ENCODE measurements around the gene TMEM178B.
"Not testable (repeated sequence)": the region's sequence is repeated elsewhere in the genome, so short reads cannot be mapped to it uniquely, and the experiment has no call there.

The TMEM178B gene

GRCh38 chr7:141312828-141313521 lies 239.1 kb downstream of the TMEM178B start:
- DNase-seq (ENCODE audit: low read depth) = no peak

DNA sequence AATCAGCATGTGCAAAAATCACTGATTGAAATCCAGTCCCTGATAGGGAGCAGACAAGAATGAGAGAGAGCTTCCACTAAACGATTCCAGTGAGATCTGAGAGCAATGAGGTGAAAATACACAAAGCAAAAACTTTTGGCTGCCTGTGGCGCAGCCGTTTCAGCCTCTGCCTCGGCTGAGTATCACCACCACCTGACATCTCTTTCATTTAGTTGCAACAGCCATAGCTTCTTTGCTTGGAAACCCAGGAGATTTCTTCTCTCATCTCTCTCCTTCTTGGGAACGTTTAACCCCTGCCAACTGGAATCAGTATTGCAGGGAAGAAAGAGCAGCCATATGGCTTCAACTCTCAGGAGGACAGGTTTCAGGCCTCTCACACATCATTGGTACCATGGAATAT lies 240.0 kb downstream of the TMEM178B start:
- DNase-seq (ENCODE audit: low read depth) = no peak

DNA sequence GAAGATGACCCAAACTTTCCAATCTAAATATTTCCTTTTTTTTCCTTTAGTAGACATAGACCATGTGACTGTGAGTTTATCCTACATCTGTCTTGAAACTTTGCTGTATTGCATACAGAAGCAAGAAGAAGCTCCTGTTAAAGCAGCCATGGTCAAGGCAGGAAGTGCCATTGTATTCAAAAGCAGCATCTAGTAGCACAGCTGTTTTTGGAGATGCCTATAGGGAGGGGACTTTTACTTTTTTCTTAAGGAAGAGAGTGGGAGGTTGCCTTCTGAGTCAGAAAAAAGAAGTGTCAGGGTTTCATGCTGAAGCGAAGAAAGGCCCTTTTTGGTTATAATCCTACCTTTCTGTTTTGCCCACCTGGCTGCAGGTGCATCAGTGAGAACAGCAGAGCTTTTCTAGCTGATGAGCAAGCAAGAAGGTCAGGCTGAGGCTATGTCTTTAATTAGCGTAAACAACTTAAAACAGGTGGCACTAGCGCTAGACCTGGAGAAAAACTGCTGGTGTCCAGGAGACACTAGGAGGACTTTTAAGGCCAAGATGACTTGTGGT lies 243.2 kb downstream of the TMEM178B start:
- no peak for DNase-seq (ENCODE audit: low read depth)

DNA sequence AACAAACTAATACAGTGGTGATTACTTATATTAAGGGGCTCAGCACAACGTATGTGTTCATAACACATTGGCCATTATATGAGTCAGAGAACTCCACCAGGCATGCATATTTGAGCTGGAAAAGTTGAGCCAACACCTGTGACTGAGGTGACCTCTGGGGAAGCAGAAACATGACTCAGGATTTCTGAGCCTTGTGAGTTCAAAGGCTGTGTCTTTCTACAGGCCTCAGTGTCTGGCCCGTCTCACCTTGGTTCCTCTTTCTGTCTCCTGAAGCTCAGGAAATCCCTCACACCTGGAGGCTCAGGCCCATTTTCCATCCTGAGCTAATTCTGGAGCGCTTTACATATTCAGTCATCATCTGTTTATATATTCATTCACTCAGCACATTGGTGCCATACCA lies 246.4 kb downstream of the TMEM178B start:
- no peak for DNase-seq (ENCODE audit: low read depth)

DNA sequence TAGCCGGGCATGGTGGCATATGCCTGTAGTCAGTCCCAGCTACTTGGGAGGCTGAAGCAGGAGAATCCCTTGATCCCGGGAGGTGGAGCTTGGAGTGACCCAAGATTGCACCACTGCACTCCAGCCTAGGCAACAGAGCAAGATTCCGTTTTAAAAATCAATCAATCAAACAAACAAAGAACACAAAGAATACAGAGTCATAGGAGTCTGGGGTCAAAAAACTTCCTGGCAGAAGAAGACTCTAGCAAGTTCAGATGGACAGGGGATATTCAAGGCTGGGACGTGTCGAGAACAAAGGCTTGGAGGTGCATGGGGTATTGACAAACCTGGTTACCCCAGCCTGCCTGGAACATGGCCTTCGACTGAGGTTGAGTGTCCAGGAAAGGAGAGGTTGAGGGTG lies 248.5 kb downstream of the TMEM178B start:
- DNase-seq (ENCODE audit: low read depth) = no peak

DNA sequence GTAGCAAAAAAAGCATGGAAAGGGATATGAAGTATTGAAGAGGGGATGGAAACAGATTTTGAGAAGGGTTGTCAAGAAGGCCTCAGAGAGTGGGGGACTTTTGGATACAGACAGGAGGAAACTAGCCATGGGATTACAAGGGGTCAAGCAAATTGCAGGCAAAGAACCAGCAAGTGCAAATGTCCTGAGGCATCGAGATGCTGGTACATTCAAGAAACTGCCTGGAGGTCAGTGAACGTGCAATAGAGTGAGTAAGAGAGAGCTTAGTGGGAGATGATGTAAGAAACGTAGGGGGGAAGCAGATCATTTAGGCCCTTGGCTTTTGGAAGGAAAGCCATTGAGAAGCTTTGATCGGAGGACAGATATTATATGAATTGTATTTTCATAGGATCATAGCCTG lies 250.0 kb downstream of the TMEM178B start:
- no peak for DNase-seq (ENCODE audit: low read depth)

GRCh38 chr7:141324870-141325269 lies 251.0 kb downstream of the TMEM178B start:
- DNase-seq (ENCODE audit: low read depth) = no peak

DNA sequence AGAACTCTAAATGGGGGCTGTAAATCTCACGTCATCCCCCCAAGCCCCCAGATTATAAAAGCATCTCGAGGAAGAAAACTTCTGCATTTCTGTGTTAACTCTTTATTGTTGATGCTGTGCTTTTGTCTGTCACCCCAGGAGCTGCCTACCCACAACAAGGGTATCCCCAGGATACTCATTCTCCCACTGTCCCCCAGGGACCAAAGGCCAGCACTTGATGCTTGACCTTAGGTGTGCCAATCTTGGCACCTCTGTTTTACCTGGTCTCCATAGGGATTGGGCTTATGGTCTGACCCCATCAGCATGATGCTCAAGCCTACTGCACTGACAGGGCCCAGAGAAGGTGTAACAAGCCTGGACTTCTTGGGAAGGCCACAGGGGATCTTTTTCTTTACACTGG lies 251.4 kb downstream of the TMEM178B start:
- no peak for DNase-seq (ENCODE audit: low read depth)

- DNase-seq (ENCODE audit: low read depth) = no peak
Measured at GRCh38 chr7:141328290-141328689, 254.4 kb downstream of the TMEM178B start.

DNA sequence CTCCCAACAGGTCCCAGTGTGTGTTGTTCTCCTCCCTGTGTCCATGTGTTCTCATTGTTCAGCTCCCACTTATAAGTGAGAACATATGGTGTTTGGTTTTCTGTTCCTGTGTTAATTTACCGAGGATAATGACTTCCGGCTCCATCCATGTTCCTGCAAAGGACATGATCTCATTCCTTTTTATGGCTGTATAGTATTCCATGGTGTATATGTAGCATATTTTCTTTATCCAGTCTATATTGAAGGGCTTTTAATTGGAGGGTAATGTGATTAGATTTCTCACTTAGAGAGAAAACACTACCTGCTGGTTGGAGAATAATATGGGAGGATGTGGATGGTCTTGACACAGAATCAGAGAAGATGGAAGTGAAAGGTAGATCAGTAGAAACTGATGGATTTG lies 256.4 kb downstream of the TMEM178B start:
- not testable (repeated sequence) for DNase-seq (ENCODE audit: low read depth)

DNA sequence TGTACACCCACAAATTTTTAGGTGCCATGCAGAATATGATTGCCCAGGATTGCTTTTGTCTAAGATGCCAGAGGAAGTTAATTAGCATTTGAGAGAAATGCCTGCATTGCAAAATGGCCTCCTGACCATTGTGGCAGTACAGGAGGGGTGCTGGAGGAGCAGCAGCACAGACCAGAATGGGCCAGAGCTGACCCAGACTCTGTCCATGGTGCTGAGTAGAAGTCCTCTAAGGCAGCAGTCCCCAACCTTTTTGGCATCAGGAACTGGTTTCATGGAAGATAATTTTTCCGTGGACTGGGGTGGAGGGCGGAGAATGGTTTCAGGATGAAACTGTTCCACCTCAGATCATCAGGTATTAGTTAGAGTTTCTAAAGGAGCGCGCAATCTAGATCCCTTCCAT lies 259.6 kb downstream of the TMEM178B start:
- no peak for DNase-seq (ENCODE audit: low read depth)

- no peak for DNase-seq (ENCODE audit: low read depth)
Measured at GRCh38 chr7:141335164-141335563, 261.3 kb downstream of the TMEM178B start.

DNA sequence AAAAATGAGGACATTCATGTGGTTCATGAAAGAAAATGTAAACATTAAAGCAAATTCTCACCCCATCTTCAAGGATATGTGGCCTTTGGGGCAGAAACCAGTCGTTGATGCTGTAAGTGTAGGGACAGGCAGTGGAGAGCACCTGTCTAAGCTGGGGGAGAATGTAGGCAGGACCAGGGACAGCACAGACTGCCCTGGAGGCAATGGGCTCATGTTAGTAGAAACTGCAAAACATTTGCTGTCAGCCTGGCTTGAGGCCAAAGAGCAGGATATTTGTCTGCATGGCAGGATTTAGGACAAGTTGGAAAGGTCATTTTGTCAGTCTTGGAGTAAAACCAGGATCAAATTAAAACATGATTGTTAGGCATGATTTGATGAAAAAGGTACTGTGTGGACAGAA lies 265.7 kb downstream of the TMEM178B start:
- no peak for DNase-seq (ENCODE audit: low read depth)

DNA sequence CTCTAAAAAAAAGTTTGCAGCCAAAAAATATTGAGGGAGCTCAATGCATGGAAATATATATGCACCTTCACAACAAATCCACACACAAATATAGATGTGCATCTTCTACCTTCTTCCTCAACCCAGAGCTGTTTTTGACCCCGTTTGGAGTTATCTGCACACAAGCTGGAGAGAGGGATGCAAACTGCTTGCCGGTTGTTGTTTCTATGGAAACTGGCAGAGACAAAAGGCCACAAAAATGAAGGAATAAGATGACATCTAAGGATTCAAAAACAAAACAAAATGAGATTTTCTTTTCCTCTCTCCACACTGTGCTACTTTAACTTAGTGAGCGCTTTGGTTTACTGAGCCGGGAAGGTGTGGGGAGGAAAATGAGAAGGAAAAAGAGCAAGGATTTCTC lies 267.1 kb downstream of the TMEM178B start:
- no peak for DNase-seq (ENCODE audit: low read depth)

DNA sequence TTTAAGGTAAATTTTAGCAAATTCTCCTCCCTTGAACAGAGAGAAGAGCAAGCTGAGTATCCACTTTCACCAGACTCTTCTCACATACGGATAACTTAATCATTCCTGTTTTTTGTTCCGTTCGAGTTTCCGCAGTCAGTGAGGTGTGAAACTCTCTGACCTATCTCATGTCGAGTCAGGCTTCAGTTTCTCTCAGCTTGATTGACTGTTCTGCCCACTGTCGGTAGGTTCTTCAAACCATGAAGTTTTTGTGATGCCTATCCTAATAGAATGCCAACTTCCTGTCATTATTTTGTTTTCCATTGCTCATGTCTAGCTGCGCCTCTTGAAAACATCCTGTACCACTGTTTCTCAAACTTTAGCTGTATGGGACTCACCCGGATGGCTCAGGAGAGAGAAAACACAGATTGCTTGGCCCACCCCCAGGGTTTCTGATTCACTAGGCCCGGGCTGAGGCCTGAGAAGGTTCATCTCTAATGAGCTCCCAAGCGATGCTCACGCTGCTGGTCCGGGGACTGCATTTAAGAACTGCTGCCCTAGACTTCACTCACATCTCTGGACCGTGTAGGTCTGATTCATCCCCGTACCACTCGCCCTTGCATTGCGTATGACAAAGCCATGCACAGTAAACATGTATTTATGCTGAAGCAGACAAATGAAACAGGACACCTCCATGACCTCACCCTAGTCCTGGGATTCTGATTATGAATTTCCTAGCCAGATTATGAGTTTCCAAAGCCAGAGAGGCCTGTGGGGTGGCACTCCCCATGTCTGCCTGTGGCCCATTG lies 269.0 kb downstream of the TMEM178B start:
- DNase-seq (ENCODE audit: low read depth) = no peak

GRCh38 chr7:141344153-141344935 lies 270.5 kb downstream of the TMEM178B start:
- DNase-seq (ENCODE audit: low read depth) = no peak

DNA sequence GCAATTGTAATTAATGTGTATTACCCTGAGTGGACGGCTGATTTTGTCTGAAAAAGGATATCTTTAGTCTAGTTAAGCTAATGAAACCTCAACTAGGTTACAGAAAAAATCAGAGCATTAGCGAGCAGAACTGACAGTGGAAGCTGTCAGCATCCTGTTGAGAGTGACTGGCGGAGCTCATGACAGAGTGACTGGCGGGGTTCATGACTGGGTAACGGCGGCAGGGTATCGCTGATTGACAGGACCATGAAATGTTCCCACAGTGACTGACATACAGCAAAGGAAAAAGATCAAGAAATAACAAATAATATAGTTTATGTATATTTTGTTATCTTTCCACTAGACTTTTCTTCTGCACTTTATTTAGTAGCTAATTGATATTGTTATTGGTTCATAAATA lies 274.9 kb downstream of the TMEM178B start:
- DNase-seq (ENCODE audit: low read depth) = no peak

GRCh38 chr7:141349338-141349737 lies 275.5 kb downstream of the TMEM178B start:
- DNase-seq (ENCODE audit: low read depth) = no peak

GRCh38 chr7:141349804-141350203 lies 275.9 kb downstream of the TMEM178B start:
- DNase-seq (ENCODE audit: low read depth) = no peak

DNA sequence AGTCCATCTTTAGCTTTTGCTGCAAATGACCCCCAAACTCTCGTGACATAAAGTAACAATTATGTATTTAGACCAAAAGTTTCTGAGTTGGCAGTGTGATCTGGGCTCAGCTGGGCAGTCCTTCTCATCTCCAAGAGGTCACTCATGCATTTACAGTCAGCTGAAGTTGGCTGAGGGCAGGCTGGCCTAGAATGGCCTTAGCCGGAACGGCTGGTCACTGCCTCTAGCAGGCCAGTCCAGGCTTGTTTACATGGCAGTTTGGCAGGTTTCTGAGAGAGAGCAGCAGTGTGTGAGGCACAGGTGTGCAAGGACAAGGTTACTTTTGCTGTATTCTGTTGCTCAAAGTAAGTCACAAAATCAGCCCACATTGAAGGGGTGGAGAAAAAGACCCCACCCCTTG lies 277.3 kb downstream of the TMEM178B start:
- no peak for DNase-seq (ENCODE audit: low read depth)

DNA sequence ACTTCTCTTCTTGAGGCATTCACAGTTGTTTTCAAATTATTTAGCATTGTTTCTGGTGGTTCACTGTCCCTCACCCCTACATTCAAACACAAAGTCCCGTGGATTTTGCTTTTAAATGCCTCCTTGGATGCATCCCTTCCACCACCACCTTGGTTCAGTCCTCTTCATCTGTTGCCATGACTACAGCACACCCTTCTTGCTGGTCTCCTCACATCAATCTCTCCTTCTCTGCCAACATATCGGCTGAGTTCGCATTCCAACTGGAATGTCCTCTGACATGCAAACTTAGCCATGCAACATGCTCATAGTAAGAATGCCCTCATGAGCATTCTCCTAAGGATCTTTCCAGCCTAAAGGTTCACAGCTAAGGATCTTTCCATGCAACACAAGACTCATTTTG lies 279.1 kb downstream of the TMEM178B start:
- DNase-seq (ENCODE audit: low read depth) = no peak

GRCh38 chr7:141354251-141354650 lies 280.4 kb downstream of the TMEM178B start:
- DNase-seq (ENCODE audit: low read depth) = peak; percentile 56

- DNase-seq (ENCODE audit: low read depth) = peak; percentile 22
Measured at GRCh38 chr7:141355032-141355431, 281.2 kb downstream of the TMEM178B start.

All from EH (cell line).